ENCODE measurements around the gene FAM120A. TPM values are rescaled to one million over a fixed set of nuclear protein-coding genes. Genes with fewer than 3 reads are reported as not detected.

FAM120A gene
- total RNA-seq, 1 donor, result 185 TPM

DNA sequence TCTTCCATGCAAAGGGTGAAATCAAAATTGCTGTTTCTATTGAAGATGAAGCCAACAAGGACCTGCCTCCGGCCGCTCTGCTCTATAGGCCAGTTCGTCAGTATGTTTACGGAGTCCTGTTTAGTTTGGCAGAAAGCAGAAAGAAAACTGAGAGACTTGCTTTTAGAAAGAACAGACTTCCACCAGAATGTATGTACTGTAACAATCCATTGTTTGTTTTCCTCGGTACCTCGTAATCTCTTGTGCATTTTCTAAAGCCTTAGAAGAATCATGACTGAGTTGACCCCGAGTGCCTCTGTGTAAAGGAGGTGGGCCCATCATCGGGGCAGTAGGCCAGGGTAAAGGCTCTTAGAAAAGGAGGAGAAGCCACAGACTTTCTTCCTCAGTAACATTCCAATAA is 80.7 kb downstream of the FAM120A start:
- TF ChIP-seq, protein P1, sequence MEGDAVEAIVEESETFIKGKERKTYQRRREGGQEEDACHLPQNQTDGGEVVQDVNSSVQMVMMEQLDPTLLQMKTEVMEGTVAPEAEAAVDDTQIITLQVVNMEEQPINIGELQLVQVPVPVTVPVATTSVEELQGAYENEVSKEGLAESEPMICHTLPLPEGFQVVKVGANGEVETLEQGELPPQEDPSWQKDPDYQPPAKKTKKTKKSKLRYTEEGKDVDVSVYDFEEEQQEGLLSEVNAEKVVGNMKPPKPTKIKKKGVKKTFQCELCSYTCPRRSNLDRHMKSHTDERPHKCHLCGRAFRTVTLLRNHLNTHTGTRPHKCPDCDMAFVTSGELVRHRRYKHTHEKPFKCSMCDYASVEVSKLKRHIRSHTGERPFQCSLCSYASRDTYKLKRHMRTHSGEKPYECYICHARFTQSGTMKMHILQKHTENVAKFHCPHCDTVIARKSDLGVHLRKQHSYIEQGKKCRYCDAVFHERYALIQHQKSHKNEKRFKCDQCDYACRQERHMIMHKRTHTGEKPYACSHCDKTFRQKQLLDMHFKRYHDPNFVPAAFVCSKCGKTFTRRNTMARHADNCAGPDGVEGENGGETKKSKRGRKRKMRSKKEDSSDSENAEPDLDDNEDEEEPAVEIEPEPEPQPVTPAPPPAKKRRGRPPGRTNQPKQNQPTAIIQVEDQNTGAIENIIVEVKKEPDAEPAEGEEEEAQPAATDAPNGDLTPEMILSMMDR (IDR thresholded peaks at IDR 0.05; ENCODE audit: insufficient read depth, low read depth, low read length), result no peak
- DNase-seq (ENCODE audit: low read depth), result no peak

DNA sequence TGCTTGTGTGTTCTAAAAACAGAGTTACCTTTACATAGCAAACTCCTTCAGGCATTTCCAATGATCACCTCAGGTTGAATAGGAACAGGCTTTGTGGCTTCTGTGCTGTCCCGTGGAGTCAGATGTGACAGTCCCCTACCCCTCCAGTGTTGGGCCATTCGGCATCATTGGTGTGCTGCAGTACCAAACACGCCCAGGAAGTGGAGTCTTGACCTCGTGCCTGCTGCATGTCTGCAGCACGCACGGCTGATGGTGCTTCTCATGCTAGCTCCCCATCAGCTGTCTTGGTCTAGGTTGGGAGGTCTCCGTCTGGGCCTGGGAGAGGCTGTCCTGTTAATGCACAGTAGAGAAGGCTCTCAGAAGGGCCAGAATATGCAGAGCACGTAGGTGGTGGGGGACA is 82.4 kb downstream of the FAM120A start:
- TF ChIP-seq, protein P1 (IDR thresholded peaks at IDR 0.05; ENCODE audit: insufficient read depth, low read depth, low read length), result no peak
- H3K4me3 ChIP-seq (ENCODE audit: low read depth, low read length), result no peak overlapping the region
- DNase-seq (ENCODE audit: low read depth), result no peak

More for the DNA sequence above, 80.7 kb downstream of the FAM120A start:
- no peak overlapping the region for H3K4me3 ChIP-seq (ENCODE audit: low read depth, low read length)

DNA sequence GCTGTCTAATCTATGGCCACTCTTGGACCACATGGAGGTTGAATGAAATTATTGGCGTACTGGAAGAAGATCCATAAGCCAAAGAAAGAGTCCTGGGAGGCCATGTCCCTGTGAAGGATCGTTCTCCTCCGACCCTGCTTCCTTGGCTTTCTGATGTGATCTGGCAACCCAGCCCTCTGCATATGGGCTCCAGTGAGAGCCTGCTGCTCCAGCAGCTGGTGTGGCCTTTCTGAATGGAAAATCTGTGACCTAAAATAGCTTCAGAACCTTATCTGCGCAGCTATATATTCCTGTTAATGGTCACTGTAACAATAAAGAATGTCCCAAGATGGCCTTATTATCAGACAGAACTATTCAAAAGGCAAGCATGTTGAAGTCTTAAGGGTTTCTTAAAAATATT is 84.7 kb downstream of the FAM120A start:
- DNase-seq (ENCODE audit: low read depth), result no peak
- no peak overlapping the region for H3K4me3 ChIP-seq (ENCODE audit: low read depth, low read length)
- TF ChIP-seq, protein P1 (IDR thresholded peaks at IDR 0.05; ENCODE audit: insufficient read depth, low read depth, low read length), result no peak

DNA sequence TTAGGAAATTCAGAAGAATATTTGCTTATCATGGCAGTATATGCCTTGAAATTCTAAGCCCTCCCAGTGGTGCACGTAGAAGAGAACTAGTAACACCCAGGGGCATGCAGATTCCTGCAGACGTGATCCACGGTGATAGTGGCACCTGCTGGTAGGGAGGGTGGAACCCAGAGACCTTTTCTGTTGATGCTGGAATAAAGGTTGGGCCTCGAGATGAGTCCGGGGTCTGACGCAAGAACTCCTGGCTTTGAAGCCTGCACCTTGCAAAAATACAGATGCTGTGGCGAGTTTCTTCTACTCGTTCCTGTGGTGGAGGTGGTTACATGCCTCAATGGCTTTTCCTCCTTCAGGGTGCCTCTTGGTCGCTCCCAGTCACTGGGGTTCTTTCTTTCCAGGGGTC is 85.4 kb downstream of the FAM120A start:
- no peak for DNase-seq (ENCODE audit: low read depth)
- TF ChIP-seq, protein P1 (IDR thresholded peaks at IDR 0.05; ENCODE audit: insufficient read depth, low read depth, low read length), result peak; percentile 6

DNA sequence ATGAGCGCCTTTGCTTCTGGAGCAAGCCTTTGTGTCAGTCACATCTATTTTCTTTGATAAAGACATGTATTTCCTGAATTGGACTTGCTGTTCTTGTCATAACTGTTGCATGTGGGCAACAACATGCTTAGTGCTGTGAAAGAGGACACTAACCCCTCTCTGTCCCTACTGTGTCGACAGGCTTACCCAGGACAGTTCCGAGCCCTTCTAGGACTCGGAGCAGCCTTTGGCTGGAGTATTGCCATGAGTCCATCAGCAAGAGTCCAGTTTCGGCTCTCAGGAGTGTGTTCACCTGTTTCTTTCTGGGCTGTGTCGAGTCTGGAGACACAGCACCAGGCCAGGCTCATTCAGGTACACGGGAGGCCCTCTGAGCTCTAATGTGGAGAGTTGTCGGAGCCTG is 88.8 kb downstream of the FAM120A start:
- no peak overlapping the region for H3K4me3 ChIP-seq (ENCODE audit: low read depth, low read length)
- DNase-seq (ENCODE audit: low read depth), result no peak
- TF ChIP-seq, protein P1 (IDR thresholded peaks at IDR 0.05; ENCODE audit: insufficient read depth, low read depth, low read length), result no peak

More for the DNA sequence above, 85.4 kb downstream of the FAM120A start:
- H3K4me3 ChIP-seq (ENCODE audit: low read depth, low read length), result no peak overlapping the region

DNA sequence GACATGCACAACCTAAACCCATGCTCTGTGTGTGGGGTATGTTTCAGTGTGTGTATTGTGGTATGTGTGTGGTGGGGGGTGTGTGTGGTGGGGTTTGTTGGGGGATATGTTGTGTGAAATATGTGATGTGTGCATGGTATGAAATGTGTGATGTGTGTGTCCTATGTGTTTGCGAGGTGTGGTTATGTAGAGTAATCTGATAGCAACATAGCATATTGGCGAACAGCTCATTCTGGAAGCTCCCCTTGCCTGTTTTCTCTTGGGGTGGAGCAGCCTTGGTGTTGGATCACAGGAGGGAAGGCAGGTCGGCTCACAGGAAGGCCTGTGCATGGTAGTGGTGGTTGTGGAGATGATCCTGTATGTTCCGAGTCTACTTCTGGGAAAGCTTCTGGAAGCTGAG is 89.5 kb downstream of the FAM120A start:
- TF ChIP-seq, protein P1 (IDR thresholded peaks at IDR 0.05; ENCODE audit: insufficient read depth, low read depth, low read length), result no peak
- no peak overlapping the region for H3K4me3 ChIP-seq (ENCODE audit: low read depth, low read length)
- DNase-seq (ENCODE audit: low read depth), result no peak

Data from fibroblast of villous mesenchyme (primary cell).